Measurements from ENCODE around the gene MAG. TPM values are rescaled to one million over a fixed set of nuclear protein-coding genes. Genes with fewer than 3 reads are reported as not detected.
"Not testable (repeated sequence)": the region's sequence is repeated elsewhere in the genome, so short reads cannot be mapped to it uniquely, and the experiment has no call there.

The MAG gene
- total RNA-seq, 1 donor from 2014 or later: not detected

GRCh38 chr19:35354898-35355297 lies 62.9 kb downstream of the MAG start:
- Mint-ChIP-seq H3K4me1 (ENCODE audit: unreplicated experiment) (peaks cover 8% of the 10 kb centered on the region), H3K9me3 (ENCODE audit: unreplicated experiment) (no peaks in the 10 kb centered on the region), H3K27ac (ENCODE audit: unreplicated experiment) (peak overlapping the region; percentile 61), H3K4me3 (ENCODE audit: unreplicated experiment) (no peak overlapping the region), H3K27me3 (ENCODE audit: unreplicated experiment) (peaks cover 2% of the 10 kb centered on the region), H3K36me3 (ENCODE audit: low read depth, unreplicated experiment) (no peaks in the 10 kb centered on the region)
- TF ChIP-seq CTCF (IDR thresholded peaks at IDR 0.05; ENCODE audit: unreplicated experiment): no peak
- DNase-seq (ENCODE audit: low spot score): no peak

GRCh38 chr19:35355791-35356460 lies 64.0 kb downstream of the MAG start:
- H3K27ac Mint-ChIP-seq (ENCODE audit: unreplicated experiment): no peak overlapping the region
- no peak overlapping the region for H3K4me3 Mint-ChIP-seq (ENCODE audit: unreplicated experiment)
- H3K4me1 Mint-ChIP-seq (ENCODE audit: unreplicated experiment): peaks cover 8% of the 10 kb centered on the region
- DNase-seq (ENCODE audit: low spot score): no peak
- H3K36me3 Mint-ChIP-seq (ENCODE audit: low read depth, unreplicated experiment): no peaks in the 10 kb centered on the region
- peaks cover 2% of the 10 kb centered on the region for H3K27me3 Mint-ChIP-seq (ENCODE audit: unreplicated experiment)
- no peaks in the 10 kb centered on the region for H3K9me3 Mint-ChIP-seq (ENCODE audit: unreplicated experiment)
- no peak for TF ChIP-seq CTCF (IDR thresholded peaks at IDR 0.05; ENCODE audit: unreplicated experiment)

- no peak within 1 kb of the TSS for H3K27ac Mint-ChIP-seq (ENCODE audit: unreplicated experiment)
- TF ChIP-seq CTCF (IDR thresholded peaks at IDR 0.05; ENCODE audit: unreplicated experiment): no peak
- no peaks in the 10 kb centered on the region for H3K9me3 Mint-ChIP-seq (ENCODE audit: unreplicated experiment)
- H3K4me1 Mint-ChIP-seq (ENCODE audit: unreplicated experiment): peaks cover 8% of the 10 kb centered on the region
- no peaks in the 10 kb centered on the region for H3K36me3 Mint-ChIP-seq (ENCODE audit: low read depth, unreplicated experiment)
- DNase-seq (ENCODE audit: low spot score): no peak
- peaks cover 4% of the 10 kb centered on the region for H3K27me3 Mint-ChIP-seq (ENCODE audit: unreplicated experiment)
- H3K4me3 Mint-ChIP-seq (ENCODE audit: unreplicated experiment): no peak within 1 kb of the TSS
Observed at GRCh38 chr19:35357867-35358573, 66.1 kb downstream of the MAG start, which contains the start of gene FFAR3. Gene FFAR3, plus strand, starts transcription at chr19:35358460. Its CDS starts 431 bp downstream, at chr19:35358891.

- not testable (repeated sequence) for H3K27me3 Mint-ChIP-seq (ENCODE audit: unreplicated experiment); H3K27ac Mint-ChIP-seq (ENCODE audit: unreplicated experiment); DNase-seq (ENCODE audit: low spot score); H3K36me3 Mint-ChIP-seq (ENCODE audit: low read depth, unreplicated experiment); H3K9me3 Mint-ChIP-seq (ENCODE audit: unreplicated experiment); H3K4me1 Mint-ChIP-seq (ENCODE audit: unreplicated experiment); H3K4me3 Mint-ChIP-seq (ENCODE audit: unreplicated experiment)
Observed at GRCh38 chr19:35358834-35359233, 66.9 kb downstream of the MAG start.

GRCh38 chr19:35359395-35359794 lies 67.4 kb downstream of the MAG start:
- H3K27ac Mint-ChIP-seq (ENCODE audit: unreplicated experiment); H3K27me3 Mint-ChIP-seq (ENCODE audit: unreplicated experiment); DNase-seq (ENCODE audit: low spot score): not testable (repeated sequence)

GRCh38 chr19:35360081-35360480 lies 68.1 kb downstream of the MAG start:
- H3K4me1 Mint-ChIP-seq (ENCODE audit: unreplicated experiment); DNase-seq (ENCODE audit: low spot score); H3K27ac Mint-ChIP-seq (ENCODE audit: unreplicated experiment); H3K4me3 Mint-ChIP-seq (ENCODE audit: unreplicated experiment); H3K9me3 Mint-ChIP-seq (ENCODE audit: unreplicated experiment); H3K27me3 Mint-ChIP-seq (ENCODE audit: unreplicated experiment); H3K36me3 Mint-ChIP-seq (ENCODE audit: low read depth, unreplicated experiment): not testable (repeated sequence)

More at GRCh38 chr19:35359395-35359794, 67.4 kb downstream of the MAG start:
- H3K4me1 Mint-ChIP-seq (ENCODE audit: unreplicated experiment); H3K4me3 Mint-ChIP-seq (ENCODE audit: unreplicated experiment); H3K9me3 Mint-ChIP-seq (ENCODE audit: unreplicated experiment); H3K36me3 Mint-ChIP-seq (ENCODE audit: low read depth, unreplicated experiment): not testable (repeated sequence)
